ENCODE results near the gene FOXJ3.

DNA sequence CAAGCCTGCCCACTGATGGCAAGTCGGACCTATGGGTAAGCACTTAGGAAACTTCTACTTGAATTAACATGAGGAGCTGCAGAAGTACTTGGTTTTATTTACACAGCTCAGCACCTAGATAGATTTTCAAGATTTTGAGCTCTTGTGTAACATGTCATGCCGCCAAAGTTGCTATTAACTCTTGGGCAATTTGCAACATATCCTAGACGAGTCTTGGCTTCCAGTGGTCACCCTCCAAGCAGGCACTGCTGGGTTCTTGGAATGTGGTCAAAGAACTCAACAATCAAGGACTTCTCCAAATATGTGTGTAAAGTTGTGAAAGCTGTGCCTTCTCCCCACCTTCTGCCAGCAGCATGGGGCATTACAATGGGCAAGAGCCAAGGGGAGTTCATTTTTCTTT, 199.6 kb downstream of the FOXJ3 start:
- TF ChIP-seq, protein P1, sequence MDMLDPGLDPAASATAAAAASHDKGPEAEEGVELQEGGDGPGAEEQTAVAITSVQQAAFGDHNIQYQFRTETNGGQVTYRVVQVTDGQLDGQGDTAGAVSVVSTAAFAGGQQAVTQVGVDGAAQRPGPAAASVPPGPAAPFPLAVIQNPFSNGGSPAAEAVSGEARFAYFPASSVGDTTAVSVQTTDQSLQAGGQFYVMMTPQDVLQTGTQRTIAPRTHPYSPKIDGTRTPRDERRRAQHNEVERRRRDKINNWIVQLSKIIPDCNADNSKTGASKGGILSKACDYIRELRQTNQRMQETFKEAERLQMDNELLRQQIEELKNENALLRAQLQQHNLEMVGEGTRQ (IDR thresholded peaks at IDR 0.05; ENCODE audit: borderline replicate concordance, low read depth, low read length) = no peak
- TF ChIP-seq NFIC (IDR thresholded peaks at IDR 0.05; ENCODE audit: borderline replicate concordance) (no peak), EP300 (IDR thresholded peaks at IDR 0.05; ENCODE audit: borderline replicate concordance in 1 of 2, low read depth in 1 of 2, low read length in 1 of 2) (no peak), POLR2AphosphoS5 (IDR thresholded peaks at IDR 0.05; ENCODE audit: low read depth, low read length) (no peak), YY1 (IDR thresholded peaks at IDR 0.05; ENCODE audit: low read depth) (no peak), RCOR1 (IDR thresholded peaks at IDR 0.05; ENCODE audit: low read length) (no peak), EZH2phosphoT487 (IDR thresholded peaks at IDR 0.05; ENCODE audit: borderline replicate concordance, low read depth) (no peak), TAF1 (IDR thresholded peaks at IDR 0.05; ENCODE audit: borderline replicate concordance, low read depth, low read length) (no peak)
- TF ChIP-seq, protein P2, sequence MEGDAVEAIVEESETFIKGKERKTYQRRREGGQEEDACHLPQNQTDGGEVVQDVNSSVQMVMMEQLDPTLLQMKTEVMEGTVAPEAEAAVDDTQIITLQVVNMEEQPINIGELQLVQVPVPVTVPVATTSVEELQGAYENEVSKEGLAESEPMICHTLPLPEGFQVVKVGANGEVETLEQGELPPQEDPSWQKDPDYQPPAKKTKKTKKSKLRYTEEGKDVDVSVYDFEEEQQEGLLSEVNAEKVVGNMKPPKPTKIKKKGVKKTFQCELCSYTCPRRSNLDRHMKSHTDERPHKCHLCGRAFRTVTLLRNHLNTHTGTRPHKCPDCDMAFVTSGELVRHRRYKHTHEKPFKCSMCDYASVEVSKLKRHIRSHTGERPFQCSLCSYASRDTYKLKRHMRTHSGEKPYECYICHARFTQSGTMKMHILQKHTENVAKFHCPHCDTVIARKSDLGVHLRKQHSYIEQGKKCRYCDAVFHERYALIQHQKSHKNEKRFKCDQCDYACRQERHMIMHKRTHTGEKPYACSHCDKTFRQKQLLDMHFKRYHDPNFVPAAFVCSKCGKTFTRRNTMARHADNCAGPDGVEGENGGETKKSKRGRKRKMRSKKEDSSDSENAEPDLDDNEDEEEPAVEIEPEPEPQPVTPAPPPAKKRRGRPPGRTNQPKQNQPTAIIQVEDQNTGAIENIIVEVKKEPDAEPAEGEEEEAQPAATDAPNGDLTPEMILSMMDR (IDR thresholded peaks at IDR 0.05) = no peak
